ENCODE measurements around the gene LARGE1.
A peak's percentile ranks its signal among the peaks of the same experiment; 100 is the strongest.

DNA sequence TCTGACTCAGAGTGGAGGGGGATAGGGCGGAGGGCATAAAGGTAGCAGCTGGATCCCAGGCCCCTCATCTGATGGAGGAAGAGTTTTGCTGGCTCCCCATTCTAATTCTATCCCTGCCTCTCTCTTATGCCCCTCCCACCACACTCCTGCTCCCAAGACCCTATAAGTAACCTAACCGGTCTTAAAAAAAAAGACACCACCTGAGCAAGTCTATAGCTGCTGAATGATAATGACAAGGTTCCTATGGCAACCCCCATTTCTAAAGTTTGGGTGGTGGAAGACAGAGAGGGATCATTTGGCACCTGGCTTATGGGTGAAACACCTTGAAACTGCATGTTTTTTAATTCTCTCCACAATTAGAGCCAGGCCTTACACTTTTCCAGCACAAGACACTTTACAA is 69.6 kb downstream of the LARGE1 start:
- TF ChIP-seq EP300 (IDR thresholded peaks at IDR 0.05; ENCODE audit: borderline replicate concordance in 1 of 2, low read depth in 2 of 2, low read length in 2 of 2) = peak in 1 of 2 experiments; percentile 82; a peak in 1 of 3 replicates
- TF ChIP-seq JUND (IDR thresholded peaks at IDR 0.05; ENCODE audit: low read length) = no peak
- TF ChIP-seq GTF2F1 (IDR thresholded peaks at IDR 0.05; ENCODE audit: borderline replicate concordance, low read depth, low read length) = no peak
- TF ChIP-seq, protein P1, sequence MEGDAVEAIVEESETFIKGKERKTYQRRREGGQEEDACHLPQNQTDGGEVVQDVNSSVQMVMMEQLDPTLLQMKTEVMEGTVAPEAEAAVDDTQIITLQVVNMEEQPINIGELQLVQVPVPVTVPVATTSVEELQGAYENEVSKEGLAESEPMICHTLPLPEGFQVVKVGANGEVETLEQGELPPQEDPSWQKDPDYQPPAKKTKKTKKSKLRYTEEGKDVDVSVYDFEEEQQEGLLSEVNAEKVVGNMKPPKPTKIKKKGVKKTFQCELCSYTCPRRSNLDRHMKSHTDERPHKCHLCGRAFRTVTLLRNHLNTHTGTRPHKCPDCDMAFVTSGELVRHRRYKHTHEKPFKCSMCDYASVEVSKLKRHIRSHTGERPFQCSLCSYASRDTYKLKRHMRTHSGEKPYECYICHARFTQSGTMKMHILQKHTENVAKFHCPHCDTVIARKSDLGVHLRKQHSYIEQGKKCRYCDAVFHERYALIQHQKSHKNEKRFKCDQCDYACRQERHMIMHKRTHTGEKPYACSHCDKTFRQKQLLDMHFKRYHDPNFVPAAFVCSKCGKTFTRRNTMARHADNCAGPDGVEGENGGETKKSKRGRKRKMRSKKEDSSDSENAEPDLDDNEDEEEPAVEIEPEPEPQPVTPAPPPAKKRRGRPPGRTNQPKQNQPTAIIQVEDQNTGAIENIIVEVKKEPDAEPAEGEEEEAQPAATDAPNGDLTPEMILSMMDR (IDR thresholded peaks at IDR 0.05; ENCODE audit: control extremely low read depth in 1 of 3, insufficient read depth in 1 of 3, low read depth in 1 of 3, low read length in 3 of 3) = no peak
- TF ChIP-seq EZH2 (IDR thresholded peaks at IDR 0.05; ENCODE audit: low read depth, low read length, severe bottlenecking) = no peak
- TF ChIP-seq TBP (IDR thresholded peaks at IDR 0.05; ENCODE audit: low read depth, low read length) = peak; percentile 37
- no peak for TF ChIP-seq EGR1 (IDR thresholded peaks at IDR 0.05; ENCODE audit: borderline replicate concordance, low read depth, low read length)
- TF ChIP-seq TAF7 (optimal IDR thresholded peaks at IDR 0.05; ENCODE audit: borderline replicate concordance, low read depth, low read length) = no peak
